NCI-H2107 (cell line): ENCODE results near the gene UBTF.

Experiments
- DNase-seq: peaks from one replicate; lab custom pipeline; 2025; lab: John Stamatoyannopoulos, UW

Gene UBTF

GRCh38 chr17:44170499-44171201 is 48.8 kb downstream of the UBTF start, which contains the start of gene ASB16:
TSS of gene ASB16 (plus strand) at chr17:44170704. CDS start at chr17:44170790, 86 bp downstream.
- no peak for DNase-seq

GRCh38 chr17:44170135-44170498 is 49.4 kb downstream of the UBTF start:
- DNase-seq: no peak

DNA sequence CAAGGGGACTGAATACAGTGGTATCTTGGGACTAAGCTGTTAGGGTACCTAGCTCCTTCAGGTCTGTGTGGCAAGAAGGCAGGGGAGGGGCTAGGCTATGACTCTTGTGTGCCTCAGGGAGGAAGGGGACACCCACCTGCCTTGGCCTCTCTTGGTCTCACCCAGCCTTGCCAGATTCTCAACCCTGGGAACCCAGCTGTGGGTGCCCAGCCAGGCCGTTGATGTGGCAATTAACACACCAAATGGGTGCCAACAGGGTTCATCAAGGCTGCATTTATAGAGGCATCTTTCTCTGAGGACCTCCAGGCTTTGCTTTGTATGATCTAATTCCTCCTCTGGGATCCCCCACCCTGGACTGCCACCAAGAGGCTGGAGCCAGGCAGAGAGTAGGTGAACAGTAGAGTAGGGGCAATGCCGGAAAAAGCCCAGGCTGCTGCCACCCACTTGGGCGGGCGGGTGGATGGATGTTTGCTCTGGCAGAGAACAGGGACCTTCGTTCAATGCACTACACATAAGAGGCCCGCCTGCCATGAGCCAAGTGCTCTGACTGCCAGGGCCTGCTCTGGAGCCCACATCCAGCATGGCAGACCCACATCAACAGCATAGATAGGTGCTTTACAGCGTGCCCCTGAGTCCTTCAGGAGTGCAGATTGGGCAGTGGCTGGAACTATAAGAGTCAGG is 52.2 kb downstream of the UBTF start:
- no peak for DNase-seq

DNA sequence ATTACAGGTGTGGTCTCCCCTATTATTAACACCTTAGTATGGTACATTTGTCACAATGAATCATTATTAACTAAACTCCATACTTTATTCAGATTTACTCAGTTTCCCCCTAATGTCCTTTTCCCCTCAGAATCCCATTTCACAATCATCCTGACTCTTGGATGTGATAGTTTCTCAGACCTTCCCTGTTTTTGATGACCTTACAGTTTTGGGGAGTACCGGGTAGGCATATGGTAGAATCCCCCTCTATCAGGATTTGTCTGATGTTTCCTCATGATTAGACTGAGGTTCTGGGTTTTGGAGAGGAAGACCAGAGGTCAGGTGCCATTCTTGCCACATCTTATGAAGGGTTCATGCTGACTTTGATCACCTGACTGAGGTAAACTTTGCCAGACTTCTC is 55.0 kb downstream of the UBTF start:
- DNase-seq: no peak

- DNase-seq: no peak
These were observed 59.8 kb downstream of the UBTF start for GRCh38 chr17:44159519-44160210.

- no peak for DNase-seq
These were observed 64.0 kb downstream of the UBTF start for GRCh38 chr17:44155488-44155887.
